ENCODE data around the gene PLCL2. TPM values are rescaled to one million over a fixed set of nuclear protein-coding genes. Genes with fewer than 3 reads are reported as not detected.

Gene PLCL2
- total RNA-seq, 2 donors from 2014 or later = 13.7 to 25.7 TPM

DNA sequence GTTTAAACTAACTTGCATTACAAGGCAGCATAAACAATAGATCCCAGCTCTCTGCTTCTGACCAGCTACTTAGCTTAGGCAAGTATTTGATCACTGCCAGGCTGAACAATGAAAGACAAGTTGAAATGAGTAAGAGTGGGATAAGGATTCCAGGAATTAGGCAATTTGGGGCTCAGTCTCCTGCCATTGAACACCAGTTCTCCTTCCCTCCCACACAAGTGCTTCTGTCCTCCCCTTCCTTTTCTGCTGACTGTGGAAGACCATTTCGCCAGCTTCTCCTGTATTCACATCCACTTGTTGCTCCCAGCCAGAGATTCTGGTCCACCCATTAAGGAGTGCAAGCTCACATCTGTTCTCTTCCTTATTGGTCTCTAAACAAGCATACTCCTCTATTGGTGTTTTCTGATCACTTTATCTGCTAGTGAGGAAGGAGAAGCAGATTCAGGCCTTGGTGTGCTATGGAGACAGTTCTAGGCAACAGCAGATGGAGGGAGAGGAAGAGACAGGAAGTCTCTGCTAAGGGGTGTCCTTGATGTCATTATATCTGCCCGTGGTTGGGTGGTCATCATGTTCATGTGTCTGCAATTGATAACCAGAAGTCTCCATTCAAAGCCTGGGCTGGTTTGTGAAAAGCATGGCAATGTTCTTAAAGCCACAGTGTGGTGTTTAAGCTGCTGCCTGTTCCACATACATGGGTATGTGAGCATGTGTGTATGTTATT is 121.5 kb downstream of the PLCL2 start:
- no peak overlapping the region for H3K27ac ChIP-seq
- WGBS, 2 donors = 39 to 48% methylated on average over 2 of the region's 2 CpGs
- TF ChIP-seq, protein P1, sequence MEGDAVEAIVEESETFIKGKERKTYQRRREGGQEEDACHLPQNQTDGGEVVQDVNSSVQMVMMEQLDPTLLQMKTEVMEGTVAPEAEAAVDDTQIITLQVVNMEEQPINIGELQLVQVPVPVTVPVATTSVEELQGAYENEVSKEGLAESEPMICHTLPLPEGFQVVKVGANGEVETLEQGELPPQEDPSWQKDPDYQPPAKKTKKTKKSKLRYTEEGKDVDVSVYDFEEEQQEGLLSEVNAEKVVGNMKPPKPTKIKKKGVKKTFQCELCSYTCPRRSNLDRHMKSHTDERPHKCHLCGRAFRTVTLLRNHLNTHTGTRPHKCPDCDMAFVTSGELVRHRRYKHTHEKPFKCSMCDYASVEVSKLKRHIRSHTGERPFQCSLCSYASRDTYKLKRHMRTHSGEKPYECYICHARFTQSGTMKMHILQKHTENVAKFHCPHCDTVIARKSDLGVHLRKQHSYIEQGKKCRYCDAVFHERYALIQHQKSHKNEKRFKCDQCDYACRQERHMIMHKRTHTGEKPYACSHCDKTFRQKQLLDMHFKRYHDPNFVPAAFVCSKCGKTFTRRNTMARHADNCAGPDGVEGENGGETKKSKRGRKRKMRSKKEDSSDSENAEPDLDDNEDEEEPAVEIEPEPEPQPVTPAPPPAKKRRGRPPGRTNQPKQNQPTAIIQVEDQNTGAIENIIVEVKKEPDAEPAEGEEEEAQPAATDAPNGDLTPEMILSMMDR (IDR thresholded peaks at IDR 0.05) = no peak
- TF ChIP-seq POLR2A (IDR thresholded peaks at IDR 0.05) = no peak
- intact Hi-C loops (cut with DNase I) = no loop called here
- no peak overlapping the region for H3K4me3 ChIP-seq
- peaks cover 9% of the 10 kb centered on the region for H3K4me1 ChIP-seq
- DNase-seq (no peak), ATAC-seq (no peak)
- no peaks in the 10 kb centered on the region for H3K27me3 ChIP-seq
- H3K36me3 ChIP-seq (replicated peaks in 1 of 2; ENCODE audit: insufficient read depth in 1 of 2, low read depth in 2 of 2) = no peaks in the 10 kb centered on the region
- H3K9me3 ChIP-seq = no peaks in the 10 kb centered on the region

DNA sequence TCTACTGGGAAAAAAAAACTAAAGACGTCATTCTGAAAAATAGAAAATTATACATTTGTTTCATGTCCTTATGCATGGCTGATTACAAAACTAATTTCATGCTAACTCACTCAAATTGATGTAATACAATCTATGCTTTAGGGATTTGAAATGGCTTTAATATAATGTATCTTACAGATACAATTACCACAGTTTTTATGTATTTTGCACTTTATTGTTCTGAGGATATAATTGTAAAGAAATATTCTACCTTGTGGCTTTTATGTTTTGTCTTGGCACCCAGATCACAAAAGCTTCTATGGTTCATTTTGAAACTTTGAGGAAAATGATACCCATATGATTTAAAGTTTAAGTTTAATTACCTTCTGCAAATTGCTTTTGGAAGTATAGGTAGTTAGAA is 122.5 kb downstream of the PLCL2 start:
- Histone ChIP-seq H3K4me3 (no peak overlapping the region), H3K27me3 (no peaks in the 10 kb centered on the region), H3K9me3 (no peaks in the 10 kb centered on the region), H3K36me3 (replicated peaks in 1 of 2; ENCODE audit: insufficient read depth in 1 of 2, low read depth in 2 of 2) (no peaks in the 10 kb centered on the region), H3K27ac (no peak overlapping the region), H3K4me1 (peaks cover 18% of the 10 kb centered on the region)
- 81 to 93% methylated on average over 1 of the region's 1 CpG for WGBS, 2 donors
- no peak for TF ChIP-seq POLR2A (IDR thresholded peaks at IDR 0.05)
- TF ChIP-seq, protein P1 (IDR thresholded peaks at IDR 0.05) = no peak
- no peak for ATAC-seq
- no peak for DNase-seq
- intact Hi-C loops (cut with DNase I) = no loop called here

DNA sequence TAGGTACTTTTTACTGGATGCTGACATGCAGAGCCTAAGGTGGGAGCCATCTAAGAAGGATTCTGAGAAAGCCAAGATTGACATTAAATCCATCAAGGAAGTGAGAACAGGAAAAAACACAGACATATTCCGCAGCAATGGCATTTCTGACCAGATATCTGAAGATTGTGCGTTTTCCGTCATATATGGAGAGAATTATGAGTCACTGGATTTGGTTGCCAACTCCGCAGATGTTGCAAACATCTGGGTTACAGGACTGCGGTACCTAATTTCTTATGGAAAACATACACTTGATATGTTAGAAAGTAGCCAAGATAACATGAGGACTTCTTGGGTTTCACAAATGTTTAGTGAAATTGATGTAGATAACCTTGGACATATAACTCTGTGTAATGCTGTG is 125.1 kb downstream of the PLCL2 start:
- H3K36me3 ChIP-seq (replicated peaks in 1 of 2; ENCODE audit: insufficient read depth in 1 of 2, low read depth in 2 of 2) = no peaks in the 10 kb centered on the region
- peaks cover 40% of the 10 kb centered on the region for H3K4me1 ChIP-seq
- H3K27me3 ChIP-seq = no peaks in the 10 kb centered on the region
- intact Hi-C loops (cut with DNase I) = no loop called here
- no peak overlapping the region for H3K27ac ChIP-seq
- no peaks in the 10 kb centered on the region for H3K9me3 ChIP-seq
- no peak overlapping the region for H3K4me3 ChIP-seq
- no peak for TF ChIP-seq POLR2A (IDR thresholded peaks at IDR 0.05)
- TF ChIP-seq, protein P1 (IDR thresholded peaks at IDR 0.05) = no peak
- 80 to 87% methylated on average over 5 of the region's 5 CpGs for WGBS, 2 donors
- ATAC-seq = no peak
- no peak for DNase-seq

DNA sequence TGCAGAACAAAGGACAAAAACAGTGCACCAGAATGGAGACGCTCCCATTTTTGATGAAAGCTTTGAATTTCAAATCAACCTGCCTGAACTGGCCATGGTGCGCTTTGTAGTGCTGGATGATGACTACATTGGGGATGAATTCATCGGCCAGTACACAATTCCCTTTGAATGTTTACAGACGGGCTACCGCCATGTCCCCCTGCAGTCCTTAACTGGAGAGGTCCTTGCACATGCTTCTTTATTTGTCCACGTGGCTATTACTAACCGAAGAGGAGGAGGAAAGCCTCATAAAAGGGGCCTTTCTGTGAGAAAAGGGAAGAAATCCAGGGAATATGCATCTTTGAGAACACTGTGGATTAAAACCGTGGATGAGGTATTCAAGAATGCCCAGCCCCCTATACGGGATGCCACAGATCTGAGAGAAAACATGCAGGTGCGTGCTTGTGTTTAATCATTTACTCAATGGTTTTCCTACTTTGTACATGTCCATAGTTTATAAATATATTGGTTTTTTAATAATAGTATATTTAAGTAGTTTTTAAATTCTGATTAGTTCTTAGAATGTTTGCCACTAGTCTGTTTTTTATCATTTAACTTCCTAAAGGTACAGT is 127.1 kb downstream of the PLCL2 start:
- WGBS, 2 donors = 44 to 54% methylated on average over 10 of the region's 10 CpGs
- no peak overlapping the region for H3K4me3 ChIP-seq
- peak overlapping the region in 3 of 4 donors; percentile 29 to 78 (median 68) for H3K27ac ChIP-seq
- ATAC-seq (no peak), DNase-seq (peak in 2 of 4 donors; percentile 40 to 52)
- intact Hi-C loops (cut with DNase I) = no loop called here
- no peaks in the 10 kb centered on the region for H3K27me3 ChIP-seq
- H3K4me1 ChIP-seq = peaks cover 54% of the 10 kb centered on the region
- no peaks in the 10 kb centered on the region for H3K9me3 ChIP-seq
- TF ChIP-seq, protein P1 (IDR thresholded peaks at IDR 0.05) = no peak
- TF ChIP-seq POLR2A (IDR thresholded peaks at IDR 0.05) = no peak
- H3K36me3 ChIP-seq (replicated peaks in 1 of 2; ENCODE audit: insufficient read depth in 1 of 2, low read depth in 2 of 2) = no peaks in the 10 kb centered on the region

Measured in body of pancreas (tissue), 4 donors.